HepG2 (cell line): Measurements from ENCODE around the gene TNFAIP6. TPM values are rescaled to one million over a fixed set of nuclear protein-coding genes. Genes with fewer than 3 reads are reported as not detected.
A peak's percentile ranks its signal among the peaks of the same experiment; 100 is the strongest.

Experiments used
- ADNP ChIP-seq: sonication (generic); formaldehyde crosslinking; IDR thresholded peaks from 2 replicates; pipeline ENCODE4 v1.4.0; 2020; ENCODE audit warnings: missing genetic modification reagents
- ETV5 ChIP-seq: IDR thresholded peaks from 2 replicates; pipeline ENCODE4 v1.6.1; 2018; ENCODE audit warnings: missing biosample characterization, missing genetic modification reagents, inconsistent platforms, borderline replicate concordance
- FOXK1 ChIP-seq: sonication (generic); formaldehyde crosslinking; IDR thresholded peaks from 2 replicates; pipeline ENCODE4 v1.4.0; 2020; ENCODE audit warnings: low read depth, missing genetic modification reagents, borderline replicate concordance
- GATAD1 ChIP-seq: IDR thresholded peaks from 2 replicates; pipeline ENCODE4 v1.6.1; 2016; ENCODE audit warnings: missing genetic modification reagents, missing compliant biosample characterization
- GLMP ChIP-seq: sonication (generic); formaldehyde crosslinking; IDR thresholded peaks from 2 replicates; pipeline ENCODE4 v1.9.0; 2021; ENCODE audit warnings: missing genetic modification reagents, mild to moderate bottlenecking, borderline replicate concordance
- HDAC2 ChIP-seq: sonication (generic); formaldehyde crosslinking; IDR thresholded peaks from 2 replicates; pipeline ENCODE4 v1.4.0; 2020; ENCODE audit warnings: missing genetic modification reagents
- KDM1A ChIP-seq: IDR thresholded peaks from 2 replicates; pipeline ENCODE4 v1.6.1; 2016; ENCODE audit warnings: missing compliant biosample characterization
- MAFG ChIP-seq: sonication (generic); formaldehyde crosslinking; IDR thresholded peaks from 2 replicates; pipeline ENCODE4 v1.5.1; 2020; ENCODE audit warnings: mild to moderate bottlenecking, missing genetic modification reagents
- MEIS2 ChIP-seq: sonication (generic); formaldehyde crosslinking; IDR thresholded peaks from 2 replicates; pipeline ENCODE4 v1.9.0; 2021; ENCODE audit warnings: mild to moderate bottlenecking, missing genetic modification reagents
- NFIC ChIP-seq: IDR thresholded peaks from 2 replicates; pipeline ENCODE4 v1.6.1; 2012; ENCODE audit warnings: mild to moderate bottlenecking, low read length, inconsistent platforms
- SUZ12 ChIP-seq: fragments of 150-350 bp; IDR thresholded peaks from 2 replicates; pipeline ENCODE4 v1.6.1; 2014; ENCODE audit warnings: low read depth, low read length
- THAP8 ChIP-seq: sonication (generic); formaldehyde crosslinking; IDR thresholded peaks from 2 replicates; pipeline ENCODE4 v1.5.1; 2020; ENCODE audit warnings: missing genetic modification reagents, mild to moderate bottlenecking, borderline replicate concordance
- U2AF2 ChIP-seq: fragments of 200-400 bp; formaldehyde crosslinking; IDR thresholded peaks from 2 replicates; pipeline ENCODE4 v1.6.1; 2017; ENCODE audit warnings: low read depth, mild to moderate bottlenecking, low read length
- UBTF ChIP-seq: sonication (generic); formaldehyde crosslinking; IDR thresholded peaks from 2 replicates; pipeline ENCODE4 v1.4.0; 2020; ENCODE audit warnings: mild to moderate bottlenecking, missing genetic modification reagents
- ZNF142 ChIP-seq: sonication (generic); formaldehyde crosslinking; IDR thresholded peaks from 2 replicates; pipeline ENCODE4 v1.4.0; 2020; ENCODE audit warnings: missing genetic modification reagents
- ZNF160 ChIP-seq: sonication (generic); formaldehyde crosslinking; IDR thresholded peaks from 2 replicates; pipeline ENCODE4 v1.8.0; 2022; ENCODE audit warnings: mild to moderate bottlenecking, inconsistent platforms, missing genetic modification reagents
- ZNF180 ChIP-seq: sonication (generic); formaldehyde crosslinking; IDR thresholded peaks from 2 replicates; pipeline ENCODE4 v1.4.0; 2020; ENCODE audit warnings: low read depth, missing genetic modification reagents, borderline replicate concordance
- ZNF562 ChIP-seq: sonication (generic); formaldehyde crosslinking; IDR thresholded peaks from 2 replicates; pipeline ENCODE4 v1.8.0; 2022; ENCODE audit warnings: missing genetic modification reagents, borderline replicate concordance
- ZNF703 ChIP-seq: sonication (generic); formaldehyde crosslinking; IDR thresholded peaks from 2 replicates; pipeline ENCODE4 v1.5.1; 2020; ENCODE audit warnings: missing genetic modification reagents, mild to moderate bottlenecking, moderate library complexity, borderline replicate concordance
- ZSCAN25 ChIP-seq: sonication (generic); formaldehyde crosslinking; IDR thresholded peaks from 2 replicates; pipeline ENCODE4 v1.8.0; 2022; ENCODE audit warnings: mild to moderate bottlenecking, missing genetic modification reagents
- polyA plus RNA-seq, 8 experiments: library from polyadenylated mRNA; depleted of rRNA in 3 of 8; stranded (reverse) in 7 of 8; unstranded in 1 of 8; fragments of >200 nt; fragmentation: Illumina TruSeq in 4 of 8; extraction: Trizol in 4 of 8; gene quantifications; 2 replicates each; pipeline versions ENCODE4 v1.2.1 to v1.2.3, GENCODE V29; 2011 to 2016; ENCODE audit warnings: low read depth in 4 of 8, missing spikeins in 1 of 8, mixed read lengths in 1 of 8; ENCODE audit not compliant: insufficient read depth in 1 of 8
- total RNA-seq, 5 experiments: library from RNA; depleted of rRNA; stranded (reverse); fragments of >200 nt; fragmentation: Illumina TruSeq; extraction: Trizol; gene quantifications; 2 replicates each; pipeline ENCODE4 v1.2.3, GENCODE V29; 2016; ENCODE audit warnings: low read depth in 1 of 5

TNFAIP6 gene
- total and polyA plus RNA-seq, 2 of the 13 experiments (the other 11 are each of a cell fraction or from before 2014, with no cell fraction given), result not detected

GRCh38 chr2:151409601-151410484 is 52.5 kb downstream of the TNFAIP6 start, which contains the start of gene RIF1 (continued):
- TF ChIP-seq UBTF (CRISPR knock-in tag) (peak; percentile 99), ZNF142 (CRISPR knock-in tag) (no peak), THAP8 (CRISPR knock-in tag) (no peak), ZNF160 (CRISPR knock-in tag) (peak; percentile 79), ETV5 (CRISPR knock-in tag) (peak; percentile 41), NFIC (no peak), ZNF562 (CRISPR knock-in tag) (no peak), ZNF703 (CRISPR knock-in tag) (peak; percentile 95), GATAD1 (CRISPR knock-in tag) (peak; percentile 88), ZNF180 (CRISPR knock-in tag) (no peak), ZSCAN25 (peak; percentile 98), SUZ12 (no peak), HDAC2 (CRISPR knock-in tag) (no peak; the same call in 1 of the 2 replicates), U2AF2 (peak; percentile 65; the same call in 1 of the 2 replicates), KDM1A (no peak; the same call in 1 of the 2 replicates), GLMP (CRISPR knock-in tag) (no peak), FOXK1 (CRISPR knock-in tag) (peak; percentile 91; the same call in 1 of the 2 replicates), MEIS2 (CRISPR knock-in tag) (no peak; the same call in 1 of the 2 replicates), ADNP (CRISPR knock-in tag) (no peak), MAFG (no peak)
